GDM1 (cell line): Measurements from ENCODE around the gene SNAPIN.
"Not testable (repeated sequence)": the region's sequence is repeated elsewhere in the genome, so short reads cannot be mapped to it uniquely, and the experiment has no call there.

Experiments
- DNase-seq: peaks from one replicate; lab custom pipeline; 2025; lab: John Stamatoyannopoulos, UW

Gene SNAPIN

GRCh38 chr1:153647346-153647714 lies 11.2 kb upstream of the SNAPIN start:
- no peak for DNase-seq

GRCh38 chr1:153648000-153648643 lies 10.4 kb upstream of the SNAPIN start:
- no peak for DNase-seq

- DNase-seq: no peak
These were observed 9.2 kb upstream of the SNAPIN start for GRCh38 chr1:153649137-153649862.

GRCh38 chr1:153649863-153650235 lies 8.7 kb upstream of the SNAPIN start:
- DNase-seq: no peak

GRCh38 chr1:153651771-153652170 lies 6.7 kb upstream of the SNAPIN start:
- no peak for DNase-seq

GRCh38 chr1:153652805-153653500 lies 5.5 kb upstream of the SNAPIN start:
- no peak for DNase-seq

- DNase-seq: no peak
These were observed 3.2 kb upstream of the SNAPIN start for GRCh38 chr1:153655333-153655732.

GRCh38 chr1:153659175-153659534 lies 652 bp downstream of the SNAPIN start:
- DNase-seq: no peak

- DNase-seq: no peak
These were observed 1.2 kb downstream of the SNAPIN start for GRCh38 chr1:153659656-153660055.

GRCh38 chr1:153661111-153661708 lies 2.7 kb downstream of the SNAPIN start:
- no peak for DNase-seq

- no peak for DNase-seq
These were observed 3.8 kb downstream of the SNAPIN start for GRCh38 chr1:153662269-153662668.

GRCh38 chr1:153663211-153663610 lies 4.7 kb downstream of the SNAPIN start:
- DNase-seq: no peak

- DNase-seq: no peak
These were observed 8.9 kb downstream of the SNAPIN start for GRCh38 chr1:153667439-153667838.

- DNase-seq: not testable (repeated sequence)
These were observed 10.2 kb downstream of the SNAPIN start for GRCh38 chr1:153668672-153669071.

- no peak for DNase-seq
These were observed 11.1 kb downstream of the SNAPIN start for GRCh38 chr1:153669606-153670005.

GRCh38 chr1:153670257-153670858 lies 11.9 kb downstream of the SNAPIN start:
- no peak for DNase-seq

GRCh38 chr1:153670859-153671627 lies 12.5 kb downstream of the SNAPIN start, which contains the start of gene ILF2:
TSS of gene ILF2 (minus strand) at chr1:153670993. CDS start at chr1:153670922, 71 bp downstream.
- DNase-seq: peak; percentile 96

- DNase-seq: not testable (repeated sequence)
These were observed 13.3 kb downstream of the SNAPIN start for GRCh38 chr1:153671628-153672353.

- no peak for DNase-seq
These were observed 15.0 kb downstream of the SNAPIN start for GRCh38 chr1:153673511-153673910.

GRCh38 chr1:153677718-153678518 lies 19.4 kb downstream of the SNAPIN start:
- DNase-seq: no peak
